HT1080 (cell line): ENCODE data around the gene IL22RA1. TPM values are rescaled to one million over a fixed set of nuclear protein-coding genes. Genes with fewer than 3 reads are reported as not detected.

Experiments used
- DNase-seq: peaks from one replicate; pipeline ENCODE4 v3.0.0-alpha.2; 2015; ENCODE audit warnings: low read depth
- total RNA-seq: library from RNA; depleted of rRNA; stranded (reverse); fragments of >200 nt; shearing (Covaris generic); gene quantifications from 2 replicates; pipeline ENCODE4 v1.2.3, GENCODE V29; 2014; rRNA removed

Gene IL22RA1
- total RNA-seq, 1 experiment from 2014 or later = 0.64 TPM

DNA sequence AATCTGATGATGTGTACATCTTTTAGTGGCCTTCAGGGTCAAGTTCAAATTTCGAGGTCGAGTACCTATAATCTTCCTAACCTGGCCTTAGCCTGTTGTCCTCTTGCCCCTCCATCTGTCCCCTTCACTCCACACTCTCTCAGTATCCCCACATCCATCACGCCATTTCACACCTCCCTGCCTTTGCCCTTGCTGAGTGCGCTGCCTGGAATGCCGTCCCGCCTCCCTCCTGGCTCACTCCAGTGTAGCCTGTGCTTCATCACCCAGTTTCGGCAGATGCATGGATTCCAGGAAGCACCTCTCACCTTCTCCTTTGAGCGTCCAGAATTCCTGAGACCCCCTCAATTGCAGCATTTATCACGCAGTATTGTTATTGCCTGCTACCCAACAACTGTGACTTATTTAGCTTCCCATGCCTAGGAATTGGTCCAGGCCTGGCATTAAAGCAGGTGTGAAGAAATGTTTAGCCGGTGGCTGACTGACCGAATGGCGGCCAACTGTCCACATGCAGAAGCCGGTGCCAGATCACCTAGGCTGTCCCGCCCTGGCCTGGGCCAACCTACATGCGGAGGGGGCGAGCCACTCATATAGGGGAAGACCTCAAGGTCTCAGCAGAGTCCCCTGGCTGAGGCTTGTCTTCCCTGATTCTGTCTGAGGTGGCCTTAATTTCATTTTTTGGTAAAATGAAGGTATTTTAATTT lies 65.5 kb downstream of the IL22RA1 start:
- no peak for DNase-seq

DNA sequence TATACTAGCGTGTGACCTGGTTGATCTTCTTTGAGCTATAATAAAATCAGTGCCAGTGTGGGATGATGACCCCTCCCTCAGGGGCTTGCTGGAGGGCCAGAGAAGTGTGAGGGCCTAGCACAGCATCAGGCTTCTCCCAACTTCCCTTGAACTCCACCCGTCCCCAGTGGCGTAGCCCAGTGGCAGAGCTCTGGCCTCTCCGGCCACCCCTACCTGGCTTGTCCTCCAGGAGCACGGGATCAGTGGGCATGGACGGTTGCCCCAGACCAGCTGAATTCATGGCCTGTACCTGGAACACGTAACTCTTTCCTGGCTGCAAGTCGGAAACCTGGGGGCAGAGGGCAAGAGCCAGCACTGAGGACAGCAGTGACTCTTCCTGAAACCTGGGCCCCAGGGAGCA lies 67.0 kb downstream of the IL22RA1 start:
- DNase-seq = no peak

- no peak for DNase-seq
These were observed 67.4 kb downstream of the IL22RA1 start for GRCh38 chr1:24075590-24075854.

DNA sequence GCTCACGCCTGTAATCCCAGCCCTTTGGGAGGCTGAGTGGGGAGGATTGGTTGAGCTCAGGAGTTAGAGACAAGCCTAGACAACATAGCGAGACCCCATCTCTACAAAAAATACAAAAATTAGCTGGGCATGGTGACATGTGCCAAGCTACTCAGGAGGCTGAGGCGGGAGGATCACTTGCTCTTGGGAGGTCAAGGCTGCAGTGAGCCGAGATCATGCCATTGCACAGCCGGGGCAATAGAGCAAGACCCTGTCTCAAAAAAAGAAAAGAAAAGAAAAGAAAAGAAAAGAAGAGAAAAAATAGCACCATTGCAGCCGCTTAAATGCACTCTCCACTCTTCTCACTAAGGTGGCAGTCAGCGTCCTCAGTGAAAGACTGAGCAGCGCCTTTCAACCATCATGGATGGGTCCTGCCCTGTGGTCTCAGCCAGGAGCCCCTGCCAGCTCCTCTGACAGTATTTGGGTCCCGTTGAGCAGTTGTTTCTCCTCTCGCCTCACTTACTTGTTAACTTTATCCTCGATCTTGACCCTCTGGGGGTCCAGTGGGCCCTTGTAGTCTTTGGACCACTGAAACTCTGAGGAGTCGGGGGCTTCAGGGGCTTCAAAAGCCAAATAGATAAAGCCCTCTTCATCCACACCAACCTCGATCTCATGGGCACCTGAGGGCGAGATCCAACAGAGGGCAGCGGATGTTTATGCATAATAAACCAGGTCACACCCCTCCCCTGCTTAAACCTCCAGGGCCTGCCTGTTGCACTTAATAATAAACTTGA lies 67.9 kb downstream of the IL22RA1 start:
- DNase-seq = no peak

DNA sequence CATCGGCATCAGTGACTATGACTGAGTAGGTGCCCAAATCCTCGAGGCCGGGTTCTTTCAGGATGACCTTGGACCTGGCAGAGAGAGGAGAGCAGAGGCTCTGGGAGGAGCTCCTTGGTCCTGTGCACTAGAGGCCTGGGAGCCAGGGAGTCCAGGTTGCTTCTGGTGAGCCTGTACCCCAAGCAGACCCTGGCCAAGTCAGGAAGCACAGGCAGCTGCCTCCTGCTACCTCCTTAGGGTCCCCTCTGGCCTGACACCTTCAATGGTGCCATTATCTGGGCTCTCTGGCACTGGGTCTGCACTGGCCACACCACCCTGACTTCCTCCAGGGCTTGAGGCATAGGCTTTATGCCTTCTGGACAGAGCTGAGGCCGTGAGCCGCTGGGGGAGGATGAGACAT lies 68.7 kb downstream of the IL22RA1 start:
- no peak for DNase-seq

- DNase-seq = no peak
These were observed 71.0 kb downstream of the IL22RA1 start for GRCh38 chr1:24071941-24072340.

DNA sequence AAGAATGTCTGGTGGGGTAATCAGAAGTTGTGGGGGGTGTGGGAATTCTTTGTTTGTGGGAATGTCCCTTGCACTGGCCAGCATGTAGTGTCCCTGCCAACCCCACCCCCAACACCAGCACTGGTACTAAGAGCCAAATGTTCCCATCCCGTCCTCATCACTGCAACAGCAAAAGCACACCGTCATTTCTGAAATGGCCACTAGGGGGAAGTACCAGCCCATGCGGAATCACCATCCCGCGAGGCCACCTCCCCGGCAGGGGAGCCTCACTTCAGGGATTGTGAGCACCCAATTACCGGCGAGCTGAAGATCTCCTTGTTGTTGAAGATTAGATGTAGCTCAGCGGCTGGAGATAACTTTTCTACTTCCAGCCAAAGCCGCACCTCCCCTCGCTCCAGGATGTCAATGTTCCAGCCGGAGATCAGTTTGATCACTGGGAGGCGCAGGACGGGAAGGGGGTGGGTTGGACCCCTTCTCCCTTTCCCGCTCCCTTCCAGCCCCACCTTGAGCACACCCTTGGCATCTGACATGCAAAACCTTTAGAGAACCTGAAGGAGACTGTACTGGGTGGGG lies 72.0 kb downstream of the IL22RA1 start:
- peak; percentile 77 for DNase-seq

DNA sequence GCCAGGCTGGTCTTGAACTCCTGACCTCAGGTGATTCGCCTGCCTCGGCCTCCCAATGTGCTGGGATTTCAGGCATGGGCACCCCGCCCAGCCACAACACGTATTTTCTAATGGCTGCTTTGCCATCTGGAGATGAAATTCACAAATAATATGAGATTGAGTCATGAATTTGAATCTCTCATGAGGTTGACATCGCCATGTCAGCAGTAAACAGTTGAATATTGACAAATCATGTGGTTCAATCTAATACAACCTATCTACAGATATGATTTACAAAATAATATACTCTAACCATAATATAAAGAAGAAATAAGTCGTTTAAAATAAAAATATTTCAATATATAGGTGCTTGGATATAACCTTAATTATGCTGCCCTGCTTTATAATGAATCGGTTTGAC lies 73.1 kb downstream of the IL22RA1 start:
- no peak for DNase-seq

Other genes with a start within 250 kb of the IL22RA1 start
- gene CNR2, start 229.8 kb downstream of the IL22RA1 start, total RNA-seq = not detected in 2 replicates
- 65.5 and 326 TPM in 2 replicates for gene PNRC2, start 183.3 kb downstream of the IL22RA1 start, total RNA-seq
- gene SRSF10, start 162.8 kb downstream of the IL22RA1 start, total RNA-seq = 85.7 and 113 TPM in 2 replicates
- gene MYOM3, start 31.0 kb downstream of the IL22RA1 start, total RNA-seq = 0.97 and 1.5 TPM in 2 replicates
- not detected in 2 replicates for gene IFNLR1, start 44.1 kb upstream of the IL22RA1 start, total RNA-seq
- 0.03 and 0.23 TPM in 2 replicates for gene GRHL3, start 176.2 kb upstream of the IL22RA1 start, total RNA-seq